Stimulated activated effector memory CD8-positive, alpha-beta T cell treated with anti-CD3 and anti-CD28 coated beads, Interleukin-12 subunit alpha, Interleukin-12 subunit beta, amount 100 ng/mL, for 72 hours (primary cell): Measurements from ENCODE around the gene PBX3.

ENCODE experiments used
- ATAC-seq: fragments of 150-1000 bp; cut with Tn5 transposase; 2 replicates; pipeline ENCODE4 v1.10.0; 2021
- DNase-seq, 2 donors: peaks; one replicate each; pipeline ENCODE4 v3.0.0; 2021 to 2022; ENCODE audit warnings: low spot score in 2 of 2
- H3K27ac Mint-ChIP-seq: one replicate; pipeline ENCODE4 v1.8.0; 2022; ENCODE audit warnings: mild to moderate bottlenecking, mixed read lengths
- H3K36me3 Mint-ChIP-seq: one replicate; pipeline ENCODE4 v1.8.0; 2022; ENCODE audit warnings: mild to moderate bottlenecking, mixed read lengths
- H3K4me1 Mint-ChIP-seq: one replicate; pipeline ENCODE4 v1.8.0; 2022; ENCODE audit warnings: mixed read lengths
- H3K4me3 Mint-ChIP-seq: one replicate; pipeline ENCODE4 v1.8.0; 2022; ENCODE audit warnings: mild to moderate bottlenecking, mixed read lengths
- H3K9me3 Mint-ChIP-seq: one replicate; pipeline ENCODE4 v1.8.0; 2022; ENCODE audit warnings: mixed read lengths

PBX3 gene

DNA sequence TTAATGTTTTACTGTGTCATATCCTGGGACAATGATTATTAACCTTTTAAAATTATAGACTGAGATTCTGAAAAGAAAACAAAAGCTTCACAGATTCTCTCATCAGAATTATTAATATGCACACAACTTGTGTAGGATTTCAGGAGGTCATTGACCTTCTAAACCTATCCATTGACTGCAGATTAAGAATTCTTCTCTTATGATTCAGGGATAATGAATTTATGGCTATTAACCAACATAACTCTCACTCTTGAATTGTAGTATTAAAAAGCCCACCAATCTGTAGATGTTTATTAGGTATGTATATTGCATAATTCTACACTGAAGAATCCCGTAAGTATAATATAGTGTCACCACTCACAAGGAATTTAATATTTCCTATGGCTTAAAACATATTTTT, 179.8 kb downstream of the PBX3 start:
- Mint-ChIP-seq H3K27ac (no peak overlapping the region), H3K36me3 (no peaks in the 10 kb centered on the region), H3K9me3 (no peaks in the 10 kb centered on the region), H3K4me3 (no peak overlapping the region), H3K4me1 (no peaks in the 10 kb centered on the region)
- no peak for ATAC-seq
- no peak for DNase-seq

DNA sequence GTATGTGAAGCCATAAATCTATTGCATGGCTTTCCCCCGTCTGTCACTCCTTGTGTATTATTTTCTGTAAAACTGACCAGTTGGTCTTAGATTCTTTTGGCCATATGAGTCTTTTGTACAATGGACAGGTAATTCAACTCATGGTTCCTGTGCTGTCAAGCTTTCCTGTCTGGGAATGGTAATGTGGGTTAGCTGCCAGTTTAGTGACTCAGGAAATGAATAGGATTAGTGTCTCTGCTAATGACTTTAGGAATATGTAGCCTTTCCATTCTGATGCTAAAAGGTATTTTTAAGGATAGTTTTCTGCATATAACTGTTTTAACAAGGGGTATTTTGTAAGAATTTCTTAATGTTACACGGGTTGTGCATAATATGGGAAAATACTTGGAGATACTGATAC, 182.7 kb downstream of the PBX3 start:
- DNase-seq: no peak

GRCh38 chr9:125931211-125931610, 184.0 kb downstream of the PBX3 start:
- no peaks in the 10 kb centered on the region for H3K4me1 Mint-ChIP-seq
- DNase-seq (no peak), ATAC-seq (no peak)
- no peaks in the 10 kb centered on the region for H3K36me3 Mint-ChIP-seq
- H3K4me3 Mint-ChIP-seq: no peak overlapping the region
- H3K27ac Mint-ChIP-seq: no peak overlapping the region
- H3K9me3 Mint-ChIP-seq: no peaks in the 10 kb centered on the region

More for the DNA sequence above, 182.7 kb downstream of the PBX3 start:
- ATAC-seq: no peak
- Mint-ChIP-seq H3K4me3 (no peak overlapping the region), H3K36me3 (no peaks in the 10 kb centered on the region), H3K9me3 (no peaks in the 10 kb centered on the region), H3K27ac (no peak overlapping the region), H3K4me1 (no peaks in the 10 kb centered on the region)

GRCh38 chr9:125932012-125932411, 184.8 kb downstream of the PBX3 start:
- Mint-ChIP-seq H3K4me1 (no peaks in the 10 kb centered on the region), H3K4me3 (no peak overlapping the region), H3K36me3 (no peaks in the 10 kb centered on the region), H3K27ac (no peak overlapping the region), H3K9me3 (no peaks in the 10 kb centered on the region)
- ATAC-seq (no peak), DNase-seq (no peak)

DNA sequence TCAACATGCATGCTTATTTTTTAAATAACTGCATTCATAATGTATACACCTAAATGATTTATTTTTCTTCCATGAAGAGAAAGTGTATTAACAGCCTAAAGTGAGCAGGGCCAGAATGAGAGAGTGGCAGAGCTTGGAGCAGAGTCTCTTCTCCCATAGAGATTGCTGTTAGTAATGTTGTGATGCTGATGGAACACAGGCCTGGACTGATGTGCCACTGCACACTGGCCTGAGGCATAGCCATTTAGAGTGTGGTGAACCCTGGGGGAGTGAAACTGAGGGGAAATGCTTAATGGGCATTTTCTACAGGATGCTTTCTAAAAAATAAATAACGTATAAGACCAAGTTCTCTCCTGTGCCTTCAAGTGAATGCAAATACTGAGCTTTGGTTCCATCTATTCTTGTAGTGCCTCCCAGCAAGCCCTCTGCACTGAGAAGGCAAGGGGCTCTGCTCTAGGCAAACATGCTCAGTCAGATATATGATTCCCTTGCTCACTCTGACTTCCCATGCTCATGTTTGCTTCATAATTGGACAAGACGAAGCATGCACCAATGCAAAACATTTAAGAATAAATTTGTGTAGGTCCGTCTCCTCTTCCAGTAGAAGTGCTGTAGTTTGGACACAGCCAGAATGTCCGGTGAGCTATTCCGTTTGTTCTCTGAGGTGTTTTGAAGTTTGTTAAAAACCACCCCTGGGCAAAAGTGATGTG, 185.7 kb downstream of the PBX3 start:
- Mint-ChIP-seq H3K36me3 (no peaks in the 10 kb centered on the region), H3K27ac (no peak overlapping the region), H3K4me3 (no peak overlapping the region), H3K4me1 (no peaks in the 10 kb centered on the region), H3K9me3 (no peaks in the 10 kb centered on the region)
- no peak for DNase-seq
- ATAC-seq: no peak

GRCh38 chr9:125942125-125942524, 195.0 kb downstream of the PBX3 start:
- no peaks in the 10 kb centered on the region for H3K4me1 Mint-ChIP-seq
- no peak for ATAC-seq
- H3K4me3 Mint-ChIP-seq: no peak overlapping the region
- no peak for DNase-seq
- H3K27ac Mint-ChIP-seq: no peak overlapping the region
- peaks cover 4% of the 10 kb centered on the region for H3K9me3 Mint-ChIP-seq
- H3K36me3 Mint-ChIP-seq: no peaks in the 10 kb centered on the region

DNA sequence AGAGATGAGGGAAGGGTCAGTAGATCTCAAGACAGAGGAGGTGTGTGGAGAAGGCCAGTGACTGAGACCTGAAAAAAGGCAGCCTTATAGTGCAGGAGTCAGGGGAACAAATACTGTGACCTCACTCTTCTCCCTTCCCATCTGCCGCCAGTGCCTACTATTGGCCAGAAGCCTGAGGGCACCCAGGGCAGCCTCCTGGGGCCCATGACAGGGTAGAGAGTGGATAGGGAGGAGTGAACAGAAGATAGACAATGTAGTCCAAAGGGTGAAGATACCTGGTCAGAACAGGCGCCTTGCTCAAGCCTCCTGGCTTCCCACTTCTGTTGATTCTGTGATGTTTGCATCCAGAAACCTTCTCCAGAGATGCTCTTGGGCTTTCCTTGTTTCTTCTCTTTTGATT, 196.7 kb downstream of the PBX3 start:
- no peak overlapping the region for H3K27ac Mint-ChIP-seq
- no peak for DNase-seq
- H3K4me3 Mint-ChIP-seq: no peak overlapping the region
- no peaks in the 10 kb centered on the region for H3K4me1 Mint-ChIP-seq
- peaks cover 4% of the 10 kb centered on the region for H3K9me3 Mint-ChIP-seq
- no peak for ATAC-seq
- H3K36me3 Mint-ChIP-seq: no peaks in the 10 kb centered on the region

DNA sequence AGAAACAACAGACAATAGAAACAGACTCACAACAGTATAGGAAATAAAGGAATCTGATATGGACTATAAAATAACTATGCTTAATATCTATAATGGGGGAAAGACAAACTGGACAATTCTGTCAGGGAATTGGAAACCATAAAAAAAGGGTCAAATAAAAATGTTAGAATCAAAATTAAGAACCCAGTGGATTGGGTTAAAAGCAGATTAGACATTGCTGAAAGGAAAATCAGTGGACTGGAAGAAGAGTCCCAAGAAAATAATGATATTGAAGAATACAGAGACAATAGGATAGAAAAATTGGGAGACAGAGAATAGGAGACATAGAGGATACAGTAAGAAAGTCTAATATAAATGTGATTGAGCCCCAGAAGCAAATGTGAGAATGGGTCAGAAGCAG, 199.2 kb downstream of the PBX3 start:
- no peaks in the 10 kb centered on the region for H3K36me3 Mint-ChIP-seq
- H3K9me3 Mint-ChIP-seq: peaks cover 4% of the 10 kb centered on the region
- no peak overlapping the region for H3K27ac Mint-ChIP-seq
- ATAC-seq (no peak), DNase-seq (no peak)
- H3K4me1 Mint-ChIP-seq: no peaks in the 10 kb centered on the region
- H3K4me3 Mint-ChIP-seq: no peak overlapping the region

- DNase-seq (no peak), ATAC-seq (no peak)
- Mint-ChIP-seq H3K9me3 (peaks cover 4% of the 10 kb centered on the region), H3K36me3 (no peaks in the 10 kb centered on the region), H3K4me1 (no peaks in the 10 kb centered on the region), H3K4me3 (no peak overlapping the region), H3K27ac (no peak overlapping the region)
These were observed 201.9 kb downstream of the PBX3 start for GRCh38 chr9:125948887-125949596.

DNA sequence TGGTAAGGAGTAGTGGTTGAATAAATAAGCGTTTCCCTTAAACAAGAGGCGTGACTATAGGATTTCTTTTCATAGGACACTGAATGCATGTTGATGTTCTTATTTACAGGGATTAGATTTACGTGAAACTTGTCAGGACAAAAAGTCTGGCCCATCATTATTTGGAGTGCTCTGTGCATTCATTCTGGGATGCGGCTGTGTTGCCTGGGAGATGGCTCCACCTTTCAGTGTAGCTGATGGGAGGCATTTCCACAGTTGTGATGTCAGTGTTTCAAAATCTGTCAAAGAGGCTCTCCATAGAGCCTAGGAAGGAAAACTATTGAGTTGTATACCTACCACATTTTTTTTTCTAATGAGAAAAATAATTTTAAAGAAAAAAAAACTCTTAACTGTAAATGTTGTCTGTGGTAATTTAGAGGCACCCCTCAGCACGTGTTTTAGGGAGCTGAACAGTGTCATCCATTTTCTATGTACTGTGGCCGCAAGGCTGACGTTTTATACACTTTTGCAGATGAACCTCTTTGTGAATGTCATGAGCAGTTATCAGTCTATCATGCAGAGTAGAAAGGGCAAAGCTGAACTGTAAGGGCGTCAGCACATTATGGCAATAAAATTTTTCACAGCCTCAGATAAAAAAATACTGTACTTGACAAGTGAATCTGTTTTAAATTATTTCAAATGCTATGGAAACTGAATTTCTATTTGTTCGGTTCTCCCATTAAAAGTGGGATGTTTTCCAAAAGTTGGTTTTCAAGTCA, 202.7 kb downstream of the PBX3 start:
- ATAC-seq: no peak
- Mint-ChIP-seq H3K4me1 (no peaks in the 10 kb centered on the region), H3K27ac (no peak overlapping the region)

DNA sequence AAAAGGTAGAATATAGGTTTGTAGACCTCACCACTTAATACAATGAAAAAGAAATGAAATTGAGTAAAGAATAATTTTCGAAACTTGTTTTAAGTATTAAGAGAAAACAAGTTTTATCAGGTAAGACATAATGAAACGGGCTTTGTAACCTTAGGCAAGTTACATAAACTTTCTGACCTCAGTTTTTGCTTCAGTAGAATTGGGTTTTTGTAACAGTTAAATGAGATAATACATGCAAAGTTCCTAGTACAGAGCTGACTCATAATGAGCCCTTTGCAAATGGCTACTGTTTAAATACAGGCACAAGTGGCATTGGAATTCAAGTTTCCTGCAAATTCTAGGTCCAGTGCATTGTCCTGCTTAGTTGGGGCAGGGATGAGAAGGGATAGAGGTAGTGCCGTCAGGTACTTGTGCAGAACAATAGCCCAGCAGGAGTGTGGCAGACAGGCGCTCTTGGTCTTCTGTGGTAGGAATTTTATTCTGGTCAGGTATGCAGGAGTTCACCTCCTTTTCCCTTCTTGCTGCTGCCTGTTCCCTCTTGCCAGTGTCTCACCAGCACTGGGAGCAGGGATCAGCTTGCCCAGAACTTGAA, 203.8 kb downstream of the PBX3 start:
- no peak overlapping the region for H3K4me3 Mint-ChIP-seq
- DNase-seq (no peak), ATAC-seq (no peak)
- H3K27ac Mint-ChIP-seq: no peak overlapping the region
- peaks cover 4% of the 10 kb centered on the region for H3K9me3 Mint-ChIP-seq
- no peaks in the 10 kb centered on the region for H3K36me3 Mint-ChIP-seq
- H3K4me1 Mint-ChIP-seq: no peaks in the 10 kb centered on the region

More for the DNA sequence above, 202.7 kb downstream of the PBX3 start:
- H3K4me3 Mint-ChIP-seq: no peak overlapping the region
- H3K9me3 Mint-ChIP-seq: peaks cover 4% of the 10 kb centered on the region
- no peaks in the 10 kb centered on the region for H3K36me3 Mint-ChIP-seq
- DNase-seq: no peak

DNA sequence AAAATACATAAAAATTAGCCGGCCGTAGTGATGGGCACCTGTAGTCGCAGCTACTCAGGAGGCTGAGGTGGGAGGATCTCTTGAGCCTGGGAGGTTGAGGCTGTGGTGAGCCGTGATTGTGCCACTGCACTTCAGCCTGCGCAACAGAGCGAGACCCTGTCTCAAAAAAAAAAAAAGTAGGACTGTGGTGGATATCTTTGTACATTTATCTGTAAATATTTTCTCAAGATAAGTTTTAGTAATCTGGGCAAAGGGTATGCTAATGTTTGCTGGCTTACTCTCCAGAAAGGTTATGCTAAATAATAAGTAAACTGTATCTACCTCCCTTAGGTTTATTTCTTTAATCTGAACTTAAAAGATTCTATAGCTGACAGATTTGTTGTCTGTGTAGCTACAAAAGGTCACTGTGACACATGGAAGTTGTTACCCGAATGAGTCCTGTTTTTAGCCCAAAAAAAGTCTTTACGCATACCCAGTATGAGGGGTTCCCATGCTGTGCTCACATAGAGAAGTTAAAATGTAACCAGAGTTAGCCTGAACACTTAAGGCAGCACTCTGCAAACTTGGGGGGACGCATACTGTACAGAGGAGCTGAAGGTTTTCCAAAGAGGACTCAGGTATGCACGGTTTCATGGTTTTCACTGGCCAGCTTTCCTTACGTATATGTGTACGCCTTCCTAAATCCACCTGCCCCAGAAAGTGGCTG, 206.3 kb downstream of the PBX3 start:
- no peak overlapping the region for H3K4me3 Mint-ChIP-seq
- H3K9me3 Mint-ChIP-seq: no peaks in the 10 kb centered on the region
- H3K4me1 Mint-ChIP-seq: no peaks in the 10 kb centered on the region
- no peaks in the 10 kb centered on the region for H3K36me3 Mint-ChIP-seq
- ATAC-seq: no peak
- no peak overlapping the region for H3K27ac Mint-ChIP-seq
- no peak for DNase-seq

DNA sequence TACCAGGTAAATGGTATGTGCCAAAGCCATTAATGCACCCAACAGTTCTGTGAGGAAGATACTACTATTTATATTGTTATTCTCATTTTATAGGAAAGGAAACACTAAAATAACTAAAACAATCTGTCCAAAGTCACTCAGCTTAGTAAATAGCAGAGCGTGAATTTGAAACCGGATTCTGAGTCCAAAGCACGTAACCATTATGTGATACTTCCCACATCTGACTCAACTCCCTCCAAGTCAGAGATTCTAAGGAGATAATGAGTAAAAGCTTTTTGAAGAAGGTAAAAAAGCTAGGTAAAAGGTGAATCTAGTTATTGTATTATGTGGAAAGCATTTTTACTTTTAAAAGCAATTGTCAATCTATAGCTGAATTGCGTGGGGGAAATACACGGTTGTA, 208.9 kb downstream of the PBX3 start:
- Mint-ChIP-seq H3K36me3 (no peaks in the 10 kb centered on the region), H3K27ac (no peak overlapping the region), H3K4me1 (no peaks in the 10 kb centered on the region), H3K4me3 (no peak overlapping the region), H3K9me3 (no peaks in the 10 kb centered on the region)
- DNase-seq: no peak
- no peak for ATAC-seq

DNA sequence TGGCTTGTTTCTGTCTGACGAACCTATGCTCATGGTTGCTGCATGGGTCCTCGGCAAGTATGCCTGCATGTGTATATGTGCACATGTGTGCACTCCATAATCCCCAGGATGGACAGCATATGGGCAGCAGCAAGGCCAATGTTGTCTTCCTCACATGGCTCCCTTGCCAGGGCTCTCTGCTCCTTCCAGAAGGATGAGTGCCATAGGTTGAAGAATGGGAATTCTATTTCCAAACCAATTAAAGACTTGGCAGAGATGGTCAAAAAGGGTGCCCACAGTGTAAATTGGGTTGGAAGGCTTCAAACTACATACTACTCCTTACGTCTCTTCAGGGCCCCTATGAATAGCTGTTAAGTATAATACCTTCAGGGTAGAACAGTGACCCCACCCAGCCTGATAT, 212.1 kb downstream of the PBX3 start:
- DNase-seq (no peak), ATAC-seq (no peak)
- H3K9me3 Mint-ChIP-seq: no peaks in the 10 kb centered on the region
- no peak overlapping the region for H3K4me3 Mint-ChIP-seq
- no peak overlapping the region for H3K27ac Mint-ChIP-seq
- no peaks in the 10 kb centered on the region for H3K4me1 Mint-ChIP-seq
- peaks cover 6% of the 10 kb centered on the region for H3K36me3 Mint-ChIP-seq
